ENCODE data around the gene NOD1. TPM values are rescaled to one million over a fixed set of nuclear protein-coding genes. Genes with fewer than 3 reads are reported as not detected.
A peak's percentile ranks its signal among the peaks of the same experiment; 100 is the strongest.
"Not testable (repeated sequence)": the region's sequence is repeated elsewhere in the genome, so short reads cannot be mapped to it uniquely, and the experiment has no call there.

NOD1 gene
- total RNA-seq, 1 experiment from 2014 or later = 10.3 TPM

GRCh38 chr7:30430276-30430675 is 48.3 kb downstream of the NOD1 start:
- in situ Hi-C loops (cut with HindIII; ENCODE audit: low pct_unique_long_range_greater_than_20kb, low sequenced_read_pairs) = no loop called here
- peak; percentile 15 for DNase-seq (ENCODE audit: low read depth)

- in situ Hi-C loops (cut with HindIII; ENCODE audit: low pct_unique_long_range_greater_than_20kb, low sequenced_read_pairs) = no loop called here
- no peak for DNase-seq (ENCODE audit: low read depth)
These were observed 49.4 kb downstream of the NOD1 start for GRCh38 chr7:30429156-30429530.

GRCh38 chr7:30428246-30429155 is 50.1 kb downstream of the NOD1 start:
- in situ Hi-C loops (cut with HindIII; ENCODE audit: low pct_unique_long_range_greater_than_20kb, low sequenced_read_pairs) = no loop called here
- DNase-seq (ENCODE audit: low read depth) = no peak

DNA sequence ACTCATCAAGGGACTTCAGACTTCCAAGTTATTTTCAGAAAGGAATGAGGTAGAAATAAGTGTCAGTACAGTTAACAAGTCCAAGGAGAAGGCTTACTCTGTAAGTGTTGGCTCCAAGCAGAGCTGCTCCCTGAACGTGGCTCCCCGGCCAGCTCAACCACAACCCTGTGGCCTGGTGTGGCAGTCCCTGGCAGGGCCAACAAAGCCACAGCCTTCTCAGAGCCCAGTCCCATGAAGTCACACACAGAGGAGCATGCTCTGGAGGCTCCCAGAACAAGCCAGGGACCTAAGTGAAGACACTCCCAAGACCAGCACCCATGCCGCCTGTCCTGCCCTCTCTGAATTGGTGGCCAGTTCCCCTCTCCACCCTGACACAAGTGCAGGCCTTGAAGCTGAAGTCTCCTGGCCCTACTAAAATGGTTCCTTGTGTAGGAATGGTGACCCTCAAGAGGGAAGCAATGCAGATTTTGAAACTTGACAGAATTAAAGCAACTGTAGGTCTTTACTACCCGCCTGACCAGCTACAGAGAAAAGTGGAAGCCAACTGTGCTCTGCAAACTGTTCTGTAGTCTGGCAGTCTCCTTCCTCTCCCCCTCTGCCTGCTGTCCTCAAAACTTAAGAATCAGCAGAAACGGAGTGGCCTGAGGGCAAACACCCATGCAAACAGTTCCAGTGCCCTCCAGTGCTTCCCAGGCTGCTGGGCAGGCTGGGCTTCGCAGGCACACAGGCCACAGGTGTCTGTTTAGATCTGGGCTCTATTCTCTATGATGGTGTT is 51.1 kb downstream of the NOD1 start:
- no peak for DNase-seq (ENCODE audit: low read depth)
- in situ Hi-C loops (cut with HindIII; ENCODE audit: low pct_unique_long_range_greater_than_20kb, low sequenced_read_pairs) = no loop called here

- in situ Hi-C loops (cut with HindIII; ENCODE audit: low pct_unique_long_range_greater_than_20kb, low sequenced_read_pairs) = no loop called here
- DNase-seq (ENCODE audit: low read depth) = no peak
These were observed 54.1 kb downstream of the NOD1 start for GRCh38 chr7:30424506-30424905.

DNA sequence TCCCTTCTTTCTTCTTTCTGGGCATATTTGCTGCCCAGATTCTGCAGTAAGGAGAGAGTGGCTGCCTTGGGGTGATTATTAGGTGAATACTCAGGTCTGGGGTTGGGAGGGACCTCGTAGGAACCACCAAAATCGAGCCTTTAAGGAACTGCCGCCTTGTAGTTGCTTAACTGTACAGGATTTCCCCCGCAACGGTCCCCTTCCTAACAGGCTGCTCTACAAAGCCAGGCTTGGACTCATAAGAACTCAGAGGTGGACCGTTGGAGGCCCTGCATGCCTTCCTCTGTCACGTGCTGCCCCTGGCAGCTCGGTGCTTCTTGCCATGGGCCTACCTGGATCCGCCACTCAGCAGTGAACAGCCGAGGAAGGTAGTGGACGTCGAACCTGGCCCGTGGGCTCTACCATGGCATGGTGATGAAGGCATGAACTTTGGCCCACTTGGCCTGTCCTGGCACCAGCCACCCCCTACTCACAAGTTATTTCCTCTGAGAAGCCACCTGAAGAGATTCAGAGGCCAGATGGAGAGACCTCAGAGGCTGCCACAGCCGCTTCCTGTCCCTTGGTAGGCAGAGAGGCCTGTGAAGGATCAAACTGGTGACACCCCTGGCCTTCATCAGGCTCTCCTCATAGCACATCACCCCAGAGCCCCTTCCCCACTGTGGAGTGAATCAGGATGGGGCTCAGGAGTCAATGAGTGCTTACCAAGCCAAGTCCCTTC is 54.6 kb downstream of the NOD1 start:
- in situ Hi-C loops (cut with HindIII; ENCODE audit: low pct_unique_long_range_greater_than_20kb, low sequenced_read_pairs) = no loop called here

DNA sequence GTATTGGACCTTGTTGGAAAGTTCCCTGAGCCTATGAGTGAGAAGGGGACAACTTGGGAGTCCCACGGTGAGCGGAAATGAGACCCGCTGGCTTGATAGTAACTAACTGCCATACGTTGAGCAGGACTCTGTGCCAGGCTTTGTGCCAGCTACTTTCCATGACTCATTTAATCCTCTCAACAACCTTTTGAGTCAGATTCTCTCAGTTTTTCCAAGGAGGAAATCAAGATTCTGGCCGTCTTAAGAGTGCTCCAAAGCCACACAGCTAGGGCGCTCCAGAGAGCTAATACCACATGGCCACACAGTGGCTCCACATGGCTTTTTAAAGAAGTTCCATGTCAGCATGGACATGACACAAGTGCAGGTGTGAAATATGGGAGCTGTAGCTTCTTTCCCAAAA is 55.7 kb downstream of the NOD1 start:
- DNase-seq (ENCODE audit: low read depth) = no peak
- in situ Hi-C loops (cut with HindIII; ENCODE audit: low pct_unique_long_range_greater_than_20kb, low sequenced_read_pairs) = no loop called here

More for the DNA sequence above, 54.6 kb downstream of the NOD1 start:
- no peak for DNase-seq (ENCODE audit: low read depth)

DNA sequence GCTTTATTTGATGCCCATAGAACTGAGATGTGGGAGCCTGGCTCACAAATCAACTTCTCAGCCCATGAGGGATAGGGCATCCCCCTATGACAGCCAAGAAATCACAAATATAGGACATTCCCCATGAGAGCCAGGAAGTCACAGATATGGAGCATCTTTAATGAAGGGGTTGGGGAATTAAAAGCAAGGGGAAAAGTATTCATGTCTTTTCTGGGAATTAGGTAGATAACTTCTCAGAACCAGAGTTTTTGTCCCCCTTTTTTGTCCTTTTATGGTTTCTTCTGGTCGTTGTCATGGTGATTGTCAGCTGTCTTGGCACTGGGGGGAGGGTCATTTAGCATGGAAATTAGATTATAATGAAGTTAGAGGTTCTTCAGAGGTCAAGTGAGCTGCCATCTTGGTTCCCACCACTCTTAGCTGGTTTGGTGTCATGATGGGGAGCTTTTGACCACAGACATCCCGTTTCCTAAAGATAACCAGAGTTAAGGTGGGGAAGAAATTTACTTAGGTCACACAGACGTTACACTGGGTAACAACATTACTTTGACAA is 56.9 kb downstream of the NOD1 start:
- DNase-seq (ENCODE audit: low read depth) = no peak
- in situ Hi-C loops (cut with HindIII; ENCODE audit: low pct_unique_long_range_greater_than_20kb, low sequenced_read_pairs) = no loop called here

DNA sequence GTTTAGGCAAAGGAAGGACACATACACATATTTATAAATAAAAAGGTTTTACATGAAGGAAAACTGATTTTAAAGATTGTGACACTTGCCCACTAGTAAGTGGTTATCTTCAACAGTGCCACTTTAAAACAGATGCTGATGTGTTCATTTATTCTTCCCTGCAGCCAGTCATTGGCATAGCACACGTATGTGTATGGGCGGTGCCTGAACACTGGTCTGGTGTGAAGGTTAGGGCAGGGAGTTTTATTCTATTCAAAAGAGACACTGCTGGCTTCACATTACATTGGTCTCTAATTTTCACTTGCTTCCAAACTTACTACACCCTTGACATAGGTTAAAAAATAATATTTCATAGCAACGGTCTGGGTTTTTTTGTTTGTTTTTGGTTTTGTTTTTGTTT is 57.9 kb downstream of the NOD1 start:
- in situ Hi-C loops (cut with HindIII; ENCODE audit: low pct_unique_long_range_greater_than_20kb, low sequenced_read_pairs) = no loop called here
- DNase-seq (ENCODE audit: low read depth) = no peak

GRCh38 chr7:30420080-30420479 is 58.5 kb downstream of the NOD1 start:
- in situ Hi-C loops (cut with HindIII; ENCODE audit: low pct_unique_long_range_greater_than_20kb, low sequenced_read_pairs); DNase-seq (ENCODE audit: low read depth): not testable (repeated sequence)

- in situ Hi-C loops (cut with HindIII; ENCODE audit: low pct_unique_long_range_greater_than_20kb, low sequenced_read_pairs) = no loop called here
- DNase-seq (ENCODE audit: low read depth) = no peak
These were observed 64.7 kb downstream of the NOD1 start for GRCh38 chr7:30413864-30414263.

DNA sequence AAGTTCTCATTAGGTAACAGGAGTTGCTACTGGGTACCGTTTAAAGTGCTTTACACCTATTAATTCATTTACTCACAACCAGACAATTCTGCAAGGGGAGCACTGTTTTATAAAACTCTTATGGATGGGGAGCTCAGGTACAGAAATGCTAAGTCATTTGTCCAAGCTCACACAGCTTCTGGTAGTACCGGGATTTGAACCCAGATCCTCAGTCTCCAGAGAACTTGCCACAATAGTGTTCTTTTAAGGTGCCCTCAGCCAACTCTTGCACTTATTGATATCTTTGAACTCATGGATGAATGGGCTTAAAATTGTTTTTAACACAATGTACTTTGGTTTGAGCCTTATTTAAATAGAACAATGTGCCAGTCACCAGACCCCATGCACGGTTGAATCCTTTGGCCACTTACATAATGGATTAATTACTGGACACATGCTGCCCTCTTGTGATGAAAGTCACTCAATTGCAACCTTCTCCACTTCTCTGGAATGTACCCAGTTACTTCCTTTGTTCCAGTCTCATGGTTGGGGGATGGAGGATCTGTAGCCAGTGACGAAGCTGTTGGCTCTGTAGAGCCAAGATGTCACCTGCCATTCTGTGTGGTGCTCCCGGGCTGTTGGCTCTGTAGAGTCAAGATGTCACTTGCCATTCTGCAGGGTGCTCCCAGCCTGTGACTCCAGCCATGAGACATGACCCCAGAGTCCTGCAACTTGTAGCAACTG is 65.6 kb downstream of the NOD1 start:
- in situ Hi-C loops (cut with HindIII; ENCODE audit: low pct_unique_long_range_greater_than_20kb, low sequenced_read_pairs) = no loop called here
- peak; percentile 80 for DNase-seq (ENCODE audit: low read depth)

- no peak for DNase-seq (ENCODE audit: low read depth)
- in situ Hi-C loops (cut with HindIII; ENCODE audit: low pct_unique_long_range_greater_than_20kb, low sequenced_read_pairs) = no loop called here
These were observed 66.7 kb downstream of the NOD1 start for GRCh38 chr7:30411897-30412296.

GRCh38 chr7:30411173-30411572 is 67.4 kb downstream of the NOD1 start:
- DNase-seq (ENCODE audit: low read depth) = no peak
- in situ Hi-C loops (cut with HindIII; ENCODE audit: low pct_unique_long_range_greater_than_20kb, low sequenced_read_pairs) = no loop called here

DNA sequence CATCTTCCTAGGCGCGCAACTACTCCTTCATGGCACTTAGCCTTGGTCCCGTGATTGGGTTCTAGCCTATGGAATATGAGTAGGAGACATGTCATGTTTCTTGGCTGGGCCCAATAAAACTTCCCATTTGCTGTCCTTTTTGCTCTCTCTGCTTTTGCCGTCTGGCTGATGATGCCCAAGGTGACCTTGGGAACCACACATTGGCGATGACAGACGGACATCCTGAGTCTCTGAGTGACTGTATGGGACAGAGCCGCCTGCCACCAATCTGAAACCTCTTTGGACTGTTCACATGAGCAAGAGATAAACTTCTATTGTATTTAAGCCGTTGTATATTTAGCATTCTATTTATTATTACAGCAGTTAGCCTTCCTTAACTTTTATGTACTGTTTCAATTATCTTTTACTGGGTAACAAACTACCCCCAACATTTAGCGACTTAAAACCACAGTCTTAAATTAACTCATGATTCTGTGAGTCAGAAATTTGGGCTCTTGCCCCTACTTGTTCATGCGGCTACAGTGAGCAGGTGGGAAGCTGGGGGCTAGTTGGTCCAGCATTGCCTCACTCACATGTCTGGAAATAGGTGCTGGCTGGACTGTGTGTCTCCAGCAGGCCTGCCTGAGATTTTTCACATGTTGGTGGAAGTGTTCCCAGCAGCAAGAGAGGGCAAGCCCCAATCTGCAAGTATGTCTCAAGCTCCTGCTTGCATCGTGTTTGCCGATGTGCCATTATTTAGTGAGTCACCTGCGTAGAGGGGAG is 71.7 kb downstream of the NOD1 start:
- no peak for DNase-seq (ENCODE audit: low read depth)

DNA sequence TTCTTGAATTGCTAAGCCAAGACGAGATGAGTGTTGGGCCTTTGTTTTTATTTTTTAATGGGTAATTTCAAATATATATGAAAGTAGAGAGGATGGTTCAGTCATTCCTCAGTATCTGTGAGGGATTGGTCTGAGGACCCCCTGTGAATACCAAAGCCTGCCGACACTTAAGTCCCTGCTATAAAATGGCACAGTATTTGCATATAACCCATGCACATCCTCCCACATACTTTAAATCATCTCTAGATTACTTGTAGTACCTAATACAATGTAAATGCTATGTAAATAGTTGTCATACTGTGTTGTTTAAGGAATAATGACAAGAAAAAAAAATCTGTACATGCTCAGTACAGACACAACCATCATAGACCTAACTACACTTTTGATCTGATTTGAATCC is 73.4 kb downstream of the NOD1 start:
- DNase-seq (ENCODE audit: low read depth) = no peak
- in situ Hi-C loops (cut with HindIII; ENCODE audit: low pct_unique_long_range_greater_than_20kb, low sequenced_read_pairs) = no loop called here

More for the DNA sequence above, 71.7 kb downstream of the NOD1 start:
- in situ Hi-C loops (cut with HindIII; ENCODE audit: low pct_unique_long_range_greater_than_20kb, low sequenced_read_pairs) = no loop called here

DNA sequence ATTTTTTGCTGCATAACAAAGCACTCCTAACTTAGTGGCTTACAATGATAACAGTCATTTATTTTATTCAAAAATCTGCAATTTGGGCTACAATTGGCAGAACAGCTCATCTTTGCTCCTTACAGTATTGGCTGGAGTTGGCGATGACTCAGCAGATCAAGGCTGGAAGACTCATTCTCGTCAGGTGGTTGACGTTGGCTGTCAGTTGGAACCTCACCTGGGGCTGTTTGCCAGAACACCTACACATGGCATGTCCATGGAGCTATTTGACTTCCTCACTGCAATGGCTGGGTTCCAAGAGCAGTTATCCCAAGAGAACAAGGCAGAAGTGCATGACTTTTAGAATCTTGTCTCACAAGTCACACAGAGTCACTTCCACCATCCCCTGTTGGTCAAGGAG is 75.1 kb downstream of the NOD1 start:
- DNase-seq (ENCODE audit: low read depth) = no peak
- in situ Hi-C loops (cut with HindIII; ENCODE audit: low pct_unique_long_range_greater_than_20kb, low sequenced_read_pairs) = no loop called here
